Measurements from ENCODE around the gene ZBTB11.

- TF ChIP-seq CTCF (IDR thresholded peaks at IDR 0.05) (peak; percentile 58 to 82 (median 70)), POLR2A (IDR thresholded peaks at IDR 0.05) (no peak)
Observed at GRCh38 chr3:101695779-101696372, 18.9 kb upstream of the ZBTB11 start.
